HTERT RPE-1 (cell line): ENCODE data around the gene NCR3LG1.

Experiments
- in situ Hi-C: fragments of 300-500 bp; cut with MboI; formaldehyde crosslinking; loops from 4 replicates; pipeline ENCODE4 v1.14.3; 2020; ENCODE audit warnings: low sequenced_read_pairs

Gene NCR3LG1

GRCh38 chr11:17391493-17392355, 40.1 kb downstream of the NCR3LG1 start:
- in situ Hi-C loops: loop anchor here (25.0 kb wide), 1 partner anchor 121 kb away; no protein-coding TSS in a partner anchor

GRCh38 chr11:17392872-17393271, 41.3 kb downstream of the NCR3LG1 start:
- in situ Hi-C loops: loop anchor here (25.0 kb wide), 1 partner anchor 119 kb away; no protein-coding TSS in a partner anchor

- in situ Hi-C loops: loop anchor here (25.0 kb wide), 1 partner anchor 119 kb away; no protein-coding TSS in a partner anchor
These were observed 41.9 kb downstream of the NCR3LG1 start for GRCh38 chr11:17393472-17393871.

GRCh38 chr11:17394743-17395390, 43.3 kb downstream of the NCR3LG1 start:
- in situ Hi-C loops: loop anchor here (25.0 kb wide), 1 partner anchor 117 kb away; no protein-coding TSS in a partner anchor

GRCh38 chr11:17395554-17395961, 44.0 kb downstream of the NCR3LG1 start:
- in situ Hi-C loops: loop anchor here (25.0 kb wide), 1 partner anchor 117 kb away; no protein-coding TSS in a partner anchor

- in situ Hi-C loops: loop anchor here (25.0 kb wide), 1 partner anchor 116 kb away; no protein-coding TSS in a partner anchor
These were observed 44.4 kb downstream of the NCR3LG1 start for GRCh38 chr11:17395978-17396377.

- in situ Hi-C loops: loop anchor here (25.0 kb wide), 1 partner anchor 116 kb away; no protein-coding TSS in a partner anchor
These were observed 45.2 kb downstream of the NCR3LG1 start for GRCh38 chr11:17396598-17397310.

- in situ Hi-C loops: loop anchor here (25.0 kb wide), 1 partner anchor 115 kb away; no protein-coding TSS in a partner anchor
These were observed 45.9 kb downstream of the NCR3LG1 start for GRCh38 chr11:17397311-17398002.

- in situ Hi-C loops: loop anchor here (25.0 kb wide), 1 partner anchor 113 kb away; no protein-coding TSS in a partner anchor
These were observed 47.6 kb downstream of the NCR3LG1 start for GRCh38 chr11:17399236-17399635.

GRCh38 chr11:17400048-17400775, 48.6 kb downstream of the NCR3LG1 start:
- in situ Hi-C loops: no loop called here

GRCh38 chr11:17401316-17401715, 49.7 kb downstream of the NCR3LG1 start:
- in situ Hi-C loops: no loop called here

GRCh38 chr11:17401841-17402240, 50.2 kb downstream of the NCR3LG1 start:
- in situ Hi-C loops: no loop called here

- in situ Hi-C loops: no loop called here
These were observed 50.9 kb downstream of the NCR3LG1 start for GRCh38 chr11:17402486-17402885.

- in situ Hi-C loops: no loop called here
These were observed 52.6 kb downstream of the NCR3LG1 start for GRCh38 chr11:17403980-17404759.

GRCh38 chr11:17405232-17406005, 53.8 kb downstream of the NCR3LG1 start:
- in situ Hi-C loops: no loop called here

GRCh38 chr11:17406082-17406817, 54.6 kb downstream of the NCR3LG1 start:
- in situ Hi-C loops: no loop called here

- in situ Hi-C loops: no loop called here
These were observed 55.2 kb downstream of the NCR3LG1 start for GRCh38 chr11:17406818-17407149.
